GM12878 (cell line): Measurements from ENCODE around the gene LAMP5.

Source experiments
- CBFB ChIP-seq: IDR thresholded peaks from 2 replicates; pipeline ENCODE4 v1.6.1; 2016; ENCODE audit warnings: antibody characterized with exemption, low read depth
- CREB1 ChIP-seq: IDR thresholded peaks from 2 replicates; pipeline ENCODE4 v1.6.1; 2012; ENCODE audit warnings: low read depth, mild to moderate bottlenecking, inconsistent platforms
- HCFC1 ChIP-seq: fragments of 150-350 bp; IDR thresholded peaks from 2 replicates; pipeline ENCODE4 v1.6.1; 2014; ENCODE audit warnings: low read length
- KDM1A ChIP-seq: fragments of 200-600 bp; sonication (generic); IDR thresholded peaks from 2 replicates; pipeline ENCODE4 v1.6.1; 2016; ENCODE audit warnings: borderline replicate concordance
- MYC ChIP-seq: IDR thresholded peaks from 2 replicates; pipeline ENCODE4 v1.6.1; 2011; ENCODE audit warnings: mild to moderate bottlenecking, low read length, moderate library complexity, inconsistent platforms; ENCODE audit not compliant: insufficient read depth, insufficient replicate concordance, insufficient read length, severe bottlenecking
- NFIC ChIP-seq: IDR thresholded peaks from 2 replicates; pipeline ENCODE4 v1.6.1; 2012; ENCODE audit warnings: low read depth, mild to moderate bottlenecking, inconsistent platforms, low read length, moderate library complexity
- PRDM15 ChIP-seq: fragments of 450-650 bp; formaldehyde crosslinking; IDR thresholded peaks from 2 replicates; pipeline ENCODE4 v1.4.0; 2020; ENCODE audit warnings: mild to moderate bottlenecking, moderate library complexity
- ZNF217 ChIP-seq: fragments of 450-650 bp; IDR thresholded peaks from 2 replicates; pipeline ENCODE4 v1.6.1; 2017; ENCODE audit warnings: antibody characterized with exemption, mild to moderate bottlenecking
- ZNF24 ChIP-seq: fragments of 450-650 bp; IDR thresholded peaks from 2 replicates; pipeline ENCODE4 v1.6.1; 2017; ENCODE audit warnings: antibody characterized with exemption, mild to moderate bottlenecking
- TF ChIP-seq, protein P1 (sequence below), 3 experiments: IDR thresholded peaks in 2 of 3; conservative IDR thresholded peaks in 1 of 3; 2 replicates each; pipeline ENCODE4 v1.5.1; 2011; ENCODE audit warnings: low read depth in 3 of 3, low read length in 3 of 3, mild to moderate bottlenecking in 3 of 3, control low read depth in 2 of 3, moderate library complexity in 2 of 3, inconsistent platforms in 1 of 3, mixed read lengths in 1 of 3; ENCODE audit not compliant: control insufficient read depth in 2 of 3, insufficient read depth in 1 of 3; ENCODE audit errors: extremely low read depth in 1 of 3
- TF ChIP-seq, protein P2 (sequence below): IDR thresholded peaks from 2 replicates; pipeline ENCODE4 v1.6.1; 2012; ENCODE audit warnings: low read depth, low read length, improper control_type of control experiment

GRCh38 chr20:9518576-9519175 is 4.3 kb downstream of the LAMP5 start:
- no peak for TF ChIP-seq ZNF24
- TF ChIP-seq ZNF217: no peak
- TF ChIP-seq, protein P1, sequence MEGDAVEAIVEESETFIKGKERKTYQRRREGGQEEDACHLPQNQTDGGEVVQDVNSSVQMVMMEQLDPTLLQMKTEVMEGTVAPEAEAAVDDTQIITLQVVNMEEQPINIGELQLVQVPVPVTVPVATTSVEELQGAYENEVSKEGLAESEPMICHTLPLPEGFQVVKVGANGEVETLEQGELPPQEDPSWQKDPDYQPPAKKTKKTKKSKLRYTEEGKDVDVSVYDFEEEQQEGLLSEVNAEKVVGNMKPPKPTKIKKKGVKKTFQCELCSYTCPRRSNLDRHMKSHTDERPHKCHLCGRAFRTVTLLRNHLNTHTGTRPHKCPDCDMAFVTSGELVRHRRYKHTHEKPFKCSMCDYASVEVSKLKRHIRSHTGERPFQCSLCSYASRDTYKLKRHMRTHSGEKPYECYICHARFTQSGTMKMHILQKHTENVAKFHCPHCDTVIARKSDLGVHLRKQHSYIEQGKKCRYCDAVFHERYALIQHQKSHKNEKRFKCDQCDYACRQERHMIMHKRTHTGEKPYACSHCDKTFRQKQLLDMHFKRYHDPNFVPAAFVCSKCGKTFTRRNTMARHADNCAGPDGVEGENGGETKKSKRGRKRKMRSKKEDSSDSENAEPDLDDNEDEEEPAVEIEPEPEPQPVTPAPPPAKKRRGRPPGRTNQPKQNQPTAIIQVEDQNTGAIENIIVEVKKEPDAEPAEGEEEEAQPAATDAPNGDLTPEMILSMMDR (IDR thresholded peaks at IDR 0.05 in 2 of 3, conservative IDR thresholded peaks at IDR 0.05 in 1 of 3; ENCODE audit: control insufficient read depth in 2 of 3, extremely low read depth in 1 of 3, insufficient read depth in 1 of 3, low read depth in 3 of 3, low read length in 3 of 3): no peak
- TF ChIP-seq KDM1A: no peak
- TF ChIP-seq HCFC1: no peak
- TF ChIP-seq, protein P2, sequence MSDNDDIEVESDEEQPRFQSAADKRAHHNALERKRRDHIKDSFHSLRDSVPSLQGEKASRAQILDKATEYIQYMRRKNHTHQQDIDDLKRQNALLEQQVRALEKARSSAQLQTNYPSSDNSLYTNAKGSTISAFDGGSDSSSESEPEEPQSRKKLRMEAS: no peak
- no peak for TF ChIP-seq CBFB
- no peak for TF ChIP-seq NFIC
- no peak for TF ChIP-seq CREB1
- no peak for TF ChIP-seq MYC
- TF ChIP-seq PRDM15 (CRISPR knock-in tag): no peak
